ENCODE data around the gene DCLK1. TPM values are rescaled to one million over a fixed set of nuclear protein-coding genes. Genes with fewer than 3 reads are reported as not detected.

Gene DCLK1
- total RNA-seq, 2 donors from 2014 or later: 2.7 to 7.3 TPM

GRCh38 chr13:35792021-35792420 lies 339.2 kb downstream of the DCLK1 start:
- no peak for ATAC-seq

GRCh38 chr13:35791184-35791851 lies 339.9 kb downstream of the DCLK1 start:
- ATAC-seq: no peak
- intact Hi-C loops (cut with DNase I, micrococcal nuclease): no loop called here
- DNase-seq: no peak

More at GRCh38 chr13:35792021-35792420, 339.2 kb downstream of the DCLK1 start:
- no peak for DNase-seq
- intact Hi-C loops (cut with DNase I, micrococcal nuclease): no loop called here

- ATAC-seq (no peak), DNase-seq (no peak)
- intact Hi-C loops (cut with DNase I, micrococcal nuclease): loop anchor here in 1 of 2 donors (10.0 kb wide), 1 partner anchor 155 kb away; no protein-coding TSS in a partner anchor
Measured at GRCh38 chr13:35789335-35790165, 341.6 kb downstream of the DCLK1 start.

- intact Hi-C loops (cut with DNase I, micrococcal nuclease): loop anchor here in 1 of 2 donors (10.0 kb wide), 1 partner anchor 153 kb away; no protein-coding TSS in a partner anchor
- DNase-seq: no peak
- no peak for ATAC-seq
Measured at GRCh38 chr13:35787937-35788336, 343.2 kb downstream of the DCLK1 start.

- DNase-seq (no peak), ATAC-seq (no peak)
- intact Hi-C loops (cut with DNase I, micrococcal nuclease): loop anchor here in 1 of 2 donors (10.0 kb wide), 1 partner anchor 151 kb away; no protein-coding TSS in a partner anchor
Measured at GRCh38 chr13:35785576-35786303, 345.4 kb downstream of the DCLK1 start.

GRCh38 chr13:35784286-35784951 lies 346.8 kb downstream of the DCLK1 start:
- no peak for ATAC-seq
- intact Hi-C loops (cut with DNase I, micrococcal nuclease): loop anchor here in 1 of 2 donors (10.0 kb wide), 1 partner anchor 150 kb away; no protein-coding TSS in a partner anchor

GRCh38 chr13:35782793-35783192 lies 348.4 kb downstream of the DCLK1 start:
- ATAC-seq (no peak), DNase-seq (no peak)
- intact Hi-C loops (cut with DNase I, micrococcal nuclease): loop anchor here in 1 of 2 donors (10.0 kb wide), 1 partner anchor 148 kb away; no protein-coding TSS in a partner anchor

More at GRCh38 chr13:35784286-35784951, 346.8 kb downstream of the DCLK1 start:
- no peak for DNase-seq

GRCh38 chr13:35781036-35782000 lies 349.9 kb downstream of the DCLK1 start:
- no peak for ATAC-seq
- DNase-seq: no peak
- intact Hi-C loops (cut with DNase I, micrococcal nuclease): loop anchor here in 1 of 2 donors (10.0 kb wide), 1 partner anchor 147 kb away; no protein-coding TSS in a partner anchor

- no peak for ATAC-seq
- intact Hi-C loops (cut with DNase I, micrococcal nuclease): loop anchor here in 1 of 2 donors (10.0 kb wide), 1 partner anchor 146 kb away; no protein-coding TSS in a partner anchor
Measured at GRCh38 chr13:35780613-35781012, 350.6 kb downstream of the DCLK1 start.

GRCh38 chr13:35771898-35772297 lies 359.3 kb downstream of the DCLK1 start:
- ATAC-seq (no peak), DNase-seq (no peak)
- intact Hi-C loops (cut with DNase I, micrococcal nuclease): no loop called here

More at GRCh38 chr13:35780613-35781012, 350.6 kb downstream of the DCLK1 start:
- DNase-seq: no peak

GRCh38 chr13:35770756-35771297 lies 360.4 kb downstream of the DCLK1 start:
- no peak for ATAC-seq
- DNase-seq: no peak
- intact Hi-C loops (cut with DNase I, micrococcal nuclease): no loop called here

GRCh38 chr13:35769812-35770211 lies 361.4 kb downstream of the DCLK1 start:
- DNase-seq: no peak
- ATAC-seq: no peak
- intact Hi-C loops (cut with DNase I, micrococcal nuclease): no loop called here

- ATAC-seq (no peak), DNase-seq (no peak)
- intact Hi-C loops (cut with DNase I, micrococcal nuclease): no loop called here
Measured at GRCh38 chr13:35768551-35768950, 362.6 kb downstream of the DCLK1 start.

- intact Hi-C loops (cut with DNase I, micrococcal nuclease): no loop called here
- DNase-seq (no peak), ATAC-seq (no peak)
Measured at GRCh38 chr13:35768073-35768472, 363.1 kb downstream of the DCLK1 start.

- ATAC-seq (no peak), DNase-seq (no peak)
- intact Hi-C loops (cut with DNase I, micrococcal nuclease): no loop called here
Measured at GRCh38 chr13:35767256-35767976, 363.8 kb downstream of the DCLK1 start.

GRCh38 chr13:35766663-35767062 lies 364.5 kb downstream of the DCLK1 start:
- ATAC-seq (no peak), DNase-seq (no peak)
- intact Hi-C loops (cut with DNase I, micrococcal nuclease): no loop called here
